Upper lobe of left lung (tissue), 6 donors: ENCODE measurements around the gene SLC9C1. TPM values are rescaled to one million over a fixed set of nuclear protein-coding genes. Genes with fewer than 3 reads are reported as not detected.

Experiments used
- ATAC-seq, 2 donors: fragments of 200-7000 bp; cut with Tn5 transposase; one replicate each; pipeline ENCODE4 v1.9.1; 2022; ENCODE audit warnings: mild to moderate bottlenecking in 2 of 2, moderate library complexity in 2 of 2; ENCODE audit not compliant: low FRiP score in 2 of 2
- DNase-seq, 2 donors: peaks; one replicate each; pipeline ENCODE4 v3.0.0-alpha.2; 2019 to 2020
- H3K27ac ChIP-seq, 4 donors: fragments of 200-600 bp; sonication (generic); one replicate each; pipeline ENCODE4 v1.5.1; 2016 to 2019
- H3K27me3 ChIP-seq, 4 donors: fragments of 200-600 bp; sonication (generic); one replicate each; pipeline ENCODE4 v1.5.1; 2017 to 2019
- H3K36me3 ChIP-seq, 4 donors: fragments of 200-600 bp; sonication (generic); one replicate each; pipeline ENCODE4 v1.5.1; 2016 to 2019
- H3K4me1 ChIP-seq, 4 donors: fragments of 200-600 bp; sonication (generic); one replicate each; pipeline ENCODE4 v1.5.1; 2018 to 2019
- H3K4me3 ChIP-seq, 4 donors: fragments of 200-600 bp; sonication (generic); one replicate each; pipeline ENCODE4 v1.5.1; 2017 to 2019; ENCODE audit warnings: mild to moderate bottlenecking in 2 of 4, moderate library complexity in 1 of 4
- H3K9me3 ChIP-seq, 4 donors: fragments of 200-600 bp; sonication (generic); one replicate each; pipeline ENCODE4 v1.5.1; 2018 to 2019
- EP300 ChIP-seq, 4 donors: sonication (generic); formaldehyde crosslinking; IDR thresholded peaks; one replicate each; pipeline ENCODE4 v1.5.1; 2017; ENCODE audit warnings: antibody characterized with exemption in 4 of 4, control low read depth in 2 of 4
- POLR2A ChIP-seq, 4 donors: fragments of 450-650 bp; IDR thresholded peaks; one replicate each; pipeline ENCODE4 v1.5.1; 2016 to 2017; ENCODE audit warnings: antibody characterized with exemption in 4 of 4, mild to moderate bottlenecking in 2 of 4
- POLR2AphosphoS5 ChIP-seq, 2 donors: sonication (generic); formaldehyde crosslinking; IDR thresholded peaks; one replicate each; pipeline ENCODE4 v1.5.1; 2017; ENCODE audit warnings: antibody characterized with exemption in 2 of 2
- WGBS, 2 donors: methylation state at CpG; one replicate each; pipeline ENCODE4 v1.1.5; 2017 to 2018; 5-methylcytosine and 5-hydroxymethylcytosine counted together
- total RNA-seq, 6 donors: library from RNA; depleted of rRNA in 4 of 6; stranded (reverse); fragments of >200 nt in 4 of 6; gene quantifications; one replicate each; pipeline versions ENCODE4 v1.1.0 to v1.2.1, GENCODE V29; 2016 to 2021
- TF ChIP-seq, protein P1 (sequence below), 6 experiments: fragments of 450-650 bp in 4 of 6; fragments of 200-600 bp in 2 of 6; sonication (generic) in 2 of 6; IDR thresholded peaks; one replicate each; pipeline ENCODE4 v1.5.1; 2016 to 2019; ENCODE audit warnings: antibody characterized with exemption in 6 of 6
- donor health status: DM: no; HTN: no; CAD: no; lungs with moderate emphysema.
- donor health status: DM: no; HTN: yes; CAD: no; lungs with severe emphysema.

The SLC9C1 gene
- total RNA-seq, 6 donors from 2014 or later = not detected

DNA sequence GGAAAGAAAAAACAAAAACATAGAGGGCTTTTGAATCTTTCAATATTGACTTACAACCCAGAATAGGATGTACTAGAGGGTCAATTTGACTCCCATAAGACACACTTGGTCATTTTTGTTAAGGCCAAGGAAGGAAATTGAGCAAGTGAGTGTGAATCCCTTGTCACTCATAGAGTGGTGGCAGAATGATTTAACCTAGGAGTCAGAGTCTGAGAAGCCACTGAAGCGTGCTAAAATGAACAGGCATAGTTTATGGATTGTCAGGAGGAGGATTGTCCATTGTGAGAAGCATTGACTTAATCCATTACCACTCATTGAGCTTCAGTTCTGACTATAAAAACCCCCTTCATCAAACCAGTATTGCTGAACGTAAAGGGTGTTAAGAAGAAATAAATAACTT is 152.7 kb downstream of the SLC9C1 start:
- Histone ChIP-seq H3K4me3 (no peak overlapping the region), H3K27ac (no peak overlapping the region), H3K27me3 (no peaks in the 10 kb centered on the region), H3K4me1 (peaks cover 0 to 7% (median 0%) of the 10 kb centered on the region in 4 donors), H3K36me3 (no peaks in the 10 kb centered on the region), H3K9me3 (peaks cover 0 to 6% (median 2%) of the 10 kb centered on the region in 4 donors)
- TF ChIP-seq, protein P1, sequence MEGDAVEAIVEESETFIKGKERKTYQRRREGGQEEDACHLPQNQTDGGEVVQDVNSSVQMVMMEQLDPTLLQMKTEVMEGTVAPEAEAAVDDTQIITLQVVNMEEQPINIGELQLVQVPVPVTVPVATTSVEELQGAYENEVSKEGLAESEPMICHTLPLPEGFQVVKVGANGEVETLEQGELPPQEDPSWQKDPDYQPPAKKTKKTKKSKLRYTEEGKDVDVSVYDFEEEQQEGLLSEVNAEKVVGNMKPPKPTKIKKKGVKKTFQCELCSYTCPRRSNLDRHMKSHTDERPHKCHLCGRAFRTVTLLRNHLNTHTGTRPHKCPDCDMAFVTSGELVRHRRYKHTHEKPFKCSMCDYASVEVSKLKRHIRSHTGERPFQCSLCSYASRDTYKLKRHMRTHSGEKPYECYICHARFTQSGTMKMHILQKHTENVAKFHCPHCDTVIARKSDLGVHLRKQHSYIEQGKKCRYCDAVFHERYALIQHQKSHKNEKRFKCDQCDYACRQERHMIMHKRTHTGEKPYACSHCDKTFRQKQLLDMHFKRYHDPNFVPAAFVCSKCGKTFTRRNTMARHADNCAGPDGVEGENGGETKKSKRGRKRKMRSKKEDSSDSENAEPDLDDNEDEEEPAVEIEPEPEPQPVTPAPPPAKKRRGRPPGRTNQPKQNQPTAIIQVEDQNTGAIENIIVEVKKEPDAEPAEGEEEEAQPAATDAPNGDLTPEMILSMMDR (IDR thresholded peaks at IDR 0.05) = no peak
- TF ChIP-seq POLR2AphosphoS5 (IDR thresholded peaks at IDR 0.05) (no peak), POLR2A (IDR thresholded peaks at IDR 0.05) (no peak), EP300 (IDR thresholded peaks at IDR 0.05) (no peak)
- ATAC-seq (no peak), DNase-seq (no peak)
- 86 to 90% methylated on average over 2 of the region's 2 CpGs for WGBS, 2 donors

DNA sequence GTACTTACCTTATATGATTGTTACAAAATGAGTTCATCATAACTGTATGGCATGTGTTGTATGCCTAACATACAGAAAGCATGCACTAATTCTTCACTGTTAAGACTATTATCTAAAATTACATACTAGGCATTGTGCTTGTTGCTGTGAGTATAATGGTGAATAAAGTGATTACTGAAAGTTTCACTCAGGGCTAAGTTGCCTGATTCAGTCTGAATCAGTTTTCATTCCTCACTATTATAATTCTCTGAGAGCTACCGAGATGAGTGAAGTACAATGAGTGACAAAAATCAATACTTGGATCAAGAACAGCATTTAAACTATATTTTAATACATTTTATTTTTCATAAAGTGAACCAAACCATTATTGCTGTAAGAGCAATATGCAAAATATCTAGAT is 153.4 kb downstream of the SLC9C1 start:
- DNase-seq (no peak), ATAC-seq (no peak)
- Histone ChIP-seq H3K4me1 (peaks cover 0 to 7% (median 0%) of the 10 kb centered on the region in 4 donors), H3K4me3 (no peak overlapping the region), H3K27ac (no peak overlapping the region), H3K9me3 (peaks cover 0 to 6% (median 2%) of the 10 kb centered on the region in 4 donors), H3K36me3 (no peaks in the 10 kb centered on the region), H3K27me3 (no peaks in the 10 kb centered on the region)
- TF ChIP-seq POLR2AphosphoS5 (IDR thresholded peaks at IDR 0.05) (no peak), EP300 (IDR thresholded peaks at IDR 0.05) (no peak), POLR2A (IDR thresholded peaks at IDR 0.05) (no peak)
- TF ChIP-seq, protein P1 (IDR thresholded peaks at IDR 0.05) = no peak
- 89 to 92% methylated on average over 1 of the region's 1 CpG for WGBS, 2 donors

DNA sequence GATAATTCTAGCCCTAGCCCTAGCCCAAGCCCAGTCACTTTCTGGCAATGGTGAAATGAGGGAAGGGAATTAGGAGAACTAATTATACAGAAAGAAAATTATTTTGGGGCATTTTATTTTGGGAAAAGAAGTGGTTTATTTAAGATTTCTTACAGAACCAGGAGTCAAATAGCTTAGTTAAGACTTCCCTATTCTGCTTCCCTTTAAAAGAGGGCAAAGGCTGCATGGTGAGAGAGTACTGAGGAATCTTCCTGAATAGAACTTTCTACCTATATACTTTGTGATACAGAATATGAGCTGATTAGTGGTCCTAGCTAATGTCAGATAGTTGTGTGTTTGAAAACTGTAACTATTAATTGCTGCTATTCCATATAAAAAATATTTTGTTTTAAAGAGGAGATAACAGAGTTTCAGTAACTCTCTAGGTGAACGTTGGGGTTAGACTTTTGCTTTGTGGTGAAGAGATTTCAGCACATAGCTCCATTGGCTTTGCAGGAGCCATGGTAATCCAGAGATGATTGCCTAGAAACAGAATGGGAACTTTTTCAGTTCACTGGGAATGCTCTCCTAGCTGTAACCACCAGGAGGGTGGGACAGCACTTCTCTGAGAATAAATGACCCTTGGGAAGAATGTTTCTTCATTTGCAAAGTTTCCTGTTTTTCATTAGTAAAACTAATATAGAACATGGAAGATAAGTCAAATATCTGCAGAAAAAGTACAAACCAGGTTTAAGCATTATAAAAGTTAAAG is 155.6 kb downstream of the SLC9C1 start:
- no peak overlapping the region for H3K27ac ChIP-seq
- TF ChIP-seq EP300 (IDR thresholded peaks at IDR 0.05) = no peak
- TF ChIP-seq POLR2AphosphoS5 (IDR thresholded peaks at IDR 0.05) = no peak
- TF ChIP-seq, protein P1 (IDR thresholded peaks at IDR 0.05) = no peak
- no peak for TF ChIP-seq POLR2A (IDR thresholded peaks at IDR 0.05)
- no peaks in the 10 kb centered on the region for H3K27me3 ChIP-seq
- 55 to 70% methylated on average over 1 of the region's 1 CpG for WGBS, 2 donors
- DNase-seq (no peak), ATAC-seq (peak in 1 of 2 donors; percentile 36)
- no peak overlapping the region for H3K4me3 ChIP-seq
- peaks cover 0 to 7% (median 0%) of the 10 kb centered on the region in 4 donors for H3K4me1 ChIP-seq
- H3K9me3 ChIP-seq = no peaks in the 10 kb centered on the region
- H3K36me3 ChIP-seq = no peaks in the 10 kb centered on the region

DNA sequence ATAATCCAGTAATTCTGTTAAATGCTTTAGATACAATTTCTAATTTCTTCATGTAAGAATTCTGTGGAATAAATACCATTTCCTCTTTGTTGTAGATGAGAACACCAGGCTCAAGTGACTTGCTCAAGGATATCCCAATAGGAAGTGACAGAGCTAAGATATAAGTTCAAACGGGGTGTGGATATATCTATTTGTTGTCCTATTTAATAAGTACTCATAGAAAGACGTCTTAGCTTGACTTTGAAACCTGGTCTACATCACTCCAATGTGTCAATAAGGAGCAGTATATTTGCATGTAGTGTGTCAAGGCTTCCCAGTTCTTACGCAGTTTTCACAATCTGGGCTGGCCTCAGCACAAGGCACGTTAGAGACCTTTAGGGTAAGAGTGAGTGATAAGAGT is 156.2 kb downstream of the SLC9C1 start:
- ATAC-seq (no peak), DNase-seq (no peak)
- no peaks in the 10 kb centered on the region for H3K9me3 ChIP-seq
- H3K4me1 ChIP-seq = peaks cover 0 to 7% (median 0%) of the 10 kb centered on the region in 4 donors
- H3K27me3 ChIP-seq = no peaks in the 10 kb centered on the region
- H3K36me3 ChIP-seq = no peaks in the 10 kb centered on the region
- H3K4me3 ChIP-seq = no peak overlapping the region
- WGBS, 2 donors = 39 to 53% methylated on average over 4 of the region's 4 CpGs
- no peak overlapping the region for H3K27ac ChIP-seq
- TF ChIP-seq POLR2AphosphoS5 (IDR thresholded peaks at IDR 0.05) (no peak), POLR2A (IDR thresholded peaks at IDR 0.05) (no peak), EP300 (IDR thresholded peaks at IDR 0.05) (no peak)
- TF ChIP-seq, protein P1 (IDR thresholded peaks at IDR 0.05) = no peak
